Neural cell (in vitro differentiated cells): ENCODE data around the gene ACACA.

Experiments
- RAD21 ChIP-seq: fragments of 450-650 bp; conservative IDR thresholded peaks from 2 replicates; pipeline ENCODE4 v1.6.1; 2014; ENCODE audit warnings: antibody characterized with exemption, mild to moderate bottlenecking, moderate library complexity
- TAF1 ChIP-seq: IDR thresholded peaks from 2 replicates; pipeline ENCODE4 v1.6.1; 2012; ENCODE audit warnings: low read depth

- no peak for TF ChIP-seq TAF1
- TF ChIP-seq RAD21: no peak
These were observed 361.2 kb downstream of the ACACA start for GRCh38 chr17:37045351-37045922.
